Spleen (tissue), 7 donors: ENCODE data around the gene CBX3.

Experiments
- CTCF ChIP-seq, 11 experiments: fragments of 200-600 bp in 7 of 11; fragments of 450-650 bp in 4 of 11; sonication (generic) in 4 of 11; IDR thresholded peaks in 8 of 11; conservative IDR thresholded peaks in 3 of 11; 1 replicate in 7 of 11; 2 replicates in 4 of 11; pipeline versions ENCODE4 v1.4.0 to v1.8.0; 2016 to 2021; ENCODE audit warnings: antibody characterized with exemption in 11 of 11, inconsistent platforms in 4 of 11, mild to moderate bottlenecking in 1 of 11
- POLR2A ChIP-seq, 3 donors: fragments of 450-650 bp; IDR thresholded peaks; one replicate each; pipeline ENCODE4 v1.5.1; 2017; ENCODE audit warnings: antibody characterized with exemption in 3 of 3, mild to moderate bottlenecking in 1 of 3
- donor health status: DM: no; HTN: no; CAD: no; lungs with moderate emphysema.
- donor health status: DM: no; HTN: no; CAD: no.
- donor health status: DM: no; HTN: no; CAD: no.

GRCh38 chr7:26237035-26237807 is 35.7 kb downstream of the CBX3 start:
- TF ChIP-seq CTCF (IDR thresholded peaks at IDR 0.05 in 8 of 11, conservative IDR thresholded peaks at IDR 0.05 in 3 of 11) (no peak), POLR2A (IDR thresholded peaks at IDR 0.05) (no peak)
